OCI-LY3 (cell line): ENCODE results near the gene CACNA1G.

Source experiments
- EZH2phosphoT487 ChIP-seq: fragments of 200-600 bp; shearing (Covaris generic); IDR thresholded peaks from 2 replicates; pipeline ENCODE4 v1.6.1; 2018; ENCODE audit warnings: antibody characterized with exemption, mixed run types, low read depth
- TF ChIP-seq, protein P1 (sequence below): fragments of 200-600, 300-600 bp; sonication (generic); IDR thresholded peaks from 2 replicates; pipeline ENCODE4 v1.5.1; 2014; ENCODE audit warnings: antibody characterized with exemption, low read length, low read depth

DNA sequence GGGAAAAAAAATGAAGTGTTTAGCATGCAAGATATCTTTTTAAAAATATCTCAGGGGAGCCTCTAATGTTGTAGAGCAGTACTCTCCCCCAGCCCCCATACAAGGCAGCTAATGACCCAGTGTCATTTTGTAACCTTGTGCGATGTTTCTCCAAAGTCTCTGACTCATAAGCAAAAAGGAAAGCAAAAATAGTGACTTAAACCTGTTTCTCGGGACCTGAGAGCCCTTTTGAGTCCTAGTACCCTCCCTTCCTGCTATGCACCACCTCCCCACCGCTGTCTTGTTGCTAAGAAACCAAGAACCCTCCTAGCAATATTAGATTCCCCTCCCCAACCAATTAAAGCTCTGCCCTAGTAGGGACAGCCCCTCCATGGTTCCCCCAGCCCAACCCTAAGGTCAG lies 49.5 kb upstream of the CACNA1G start:
- TF ChIP-seq, protein P1, sequence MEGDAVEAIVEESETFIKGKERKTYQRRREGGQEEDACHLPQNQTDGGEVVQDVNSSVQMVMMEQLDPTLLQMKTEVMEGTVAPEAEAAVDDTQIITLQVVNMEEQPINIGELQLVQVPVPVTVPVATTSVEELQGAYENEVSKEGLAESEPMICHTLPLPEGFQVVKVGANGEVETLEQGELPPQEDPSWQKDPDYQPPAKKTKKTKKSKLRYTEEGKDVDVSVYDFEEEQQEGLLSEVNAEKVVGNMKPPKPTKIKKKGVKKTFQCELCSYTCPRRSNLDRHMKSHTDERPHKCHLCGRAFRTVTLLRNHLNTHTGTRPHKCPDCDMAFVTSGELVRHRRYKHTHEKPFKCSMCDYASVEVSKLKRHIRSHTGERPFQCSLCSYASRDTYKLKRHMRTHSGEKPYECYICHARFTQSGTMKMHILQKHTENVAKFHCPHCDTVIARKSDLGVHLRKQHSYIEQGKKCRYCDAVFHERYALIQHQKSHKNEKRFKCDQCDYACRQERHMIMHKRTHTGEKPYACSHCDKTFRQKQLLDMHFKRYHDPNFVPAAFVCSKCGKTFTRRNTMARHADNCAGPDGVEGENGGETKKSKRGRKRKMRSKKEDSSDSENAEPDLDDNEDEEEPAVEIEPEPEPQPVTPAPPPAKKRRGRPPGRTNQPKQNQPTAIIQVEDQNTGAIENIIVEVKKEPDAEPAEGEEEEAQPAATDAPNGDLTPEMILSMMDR, result no peak
- no peak for TF ChIP-seq EZH2phosphoT487
